ENCODE measurements around the gene VCAM1.

- TF ChIP-seq CTCF (IDR thresholded peaks at IDR 0.05) (no peak), POLR2A (IDR thresholded peaks at IDR 0.05) (no peak)
Observed at GRCh38 chr1:100713626-100714025, 5.9 kb upstream of the VCAM1 start.

All from heart left ventricle (tissue), 13 donors.